Measurements from ENCODE around the gene NMRK2.

GRCh38 chr19:3984584-3984907 lies 51.7 kb downstream of the NMRK2 start:
- no peak for TF ChIP-seq EZH2phosphoT487 (IDR thresholded peaks at IDR 0.05; ENCODE audit: borderline replicate concordance)
- no peak for TF ChIP-seq CTCF (conservative IDR thresholded peaks at IDR 0.05; ENCODE audit: low read length)

All from Loucy (cell line).